GM06990 (cell line): ENCODE results near the gene ZCCHC17.
"Not testable (repeated sequence)": the region's sequence is repeated elsewhere in the genome, so short reads cannot be mapped to it uniquely, and the experiment has no call there.

Experiments
- DNase-seq: peaks from one replicate; pipeline ENCODE4 v3.0.0-alpha.2; 2011; ENCODE audit not compliant: insufficient read length; ENCODE audit errors: extremely low read depth
- H3K27me3 ChIP-seq: replicated peaks from 2 replicates; pipeline ENCODE4 v1.6.0; 2011; ENCODE audit warnings: low read length; ENCODE audit not compliant: control insufficient read depth, insufficient read depth
- H3K36me3 ChIP-seq: 2 replicates; pipeline ENCODE4 v1.5.1; 2011; ENCODE audit warnings: low read length; ENCODE audit not compliant: control insufficient read depth, insufficient read depth
- H3K4me3 ChIP-seq: replicated peaks from 2 replicates; pipeline ENCODE4 v1.5.1; 2011; ENCODE audit warnings: low read depth, mild to moderate bottlenecking, control low read depth, low read length
- TF ChIP-seq, protein P1 (sequence below): IDR thresholded peaks from 2 replicates; pipeline ENCODE4 v1.5.1; 2011; ENCODE audit warnings: low read length, control low read depth, mild to moderate bottlenecking, inconsistent platforms; ENCODE audit not compliant: insufficient read depth, poor library complexity, severe bottlenecking

Gene ZCCHC17

DNA sequence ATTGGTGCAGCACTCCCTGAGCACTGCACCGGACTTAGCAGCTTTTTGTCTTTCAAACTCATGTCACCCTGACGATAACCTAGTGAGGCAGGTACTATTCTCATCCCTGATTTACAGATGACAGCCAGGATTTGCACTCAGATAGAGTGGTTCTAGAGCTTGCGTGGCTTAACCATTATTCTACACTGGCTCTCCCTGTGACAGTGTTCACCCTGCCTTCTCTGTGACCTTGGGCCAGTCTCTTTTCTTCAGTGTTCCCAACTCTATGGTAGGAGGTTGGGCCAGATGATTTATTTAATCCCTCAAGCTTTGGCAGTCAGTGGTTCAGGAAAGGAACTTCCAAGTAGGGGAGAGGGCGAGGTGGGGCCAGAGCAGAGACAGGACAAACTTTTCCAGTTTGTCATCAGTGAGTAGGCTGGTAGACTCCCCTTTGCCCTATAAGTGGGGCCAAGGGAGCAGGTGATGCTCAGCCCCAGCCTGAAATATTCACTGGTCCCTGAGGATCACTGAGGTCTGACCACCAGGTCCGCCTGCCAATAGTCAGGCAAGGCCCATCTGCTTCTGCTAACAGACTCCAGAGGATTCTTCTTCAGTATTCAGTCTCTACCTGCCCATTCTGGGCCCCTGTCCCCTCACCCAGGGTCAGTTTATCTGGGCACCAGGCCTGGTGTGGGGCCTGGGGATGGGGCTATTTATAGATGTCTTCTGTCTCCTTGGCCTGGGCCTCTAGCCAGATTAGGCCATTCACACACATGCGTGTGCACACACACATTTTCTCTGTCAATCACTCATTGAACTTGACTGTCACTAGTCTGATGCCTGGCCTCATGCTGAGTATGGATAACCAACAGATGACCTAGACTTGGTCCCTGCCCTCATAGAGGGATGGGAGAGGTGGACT is 84.8 kb downstream of the ZCCHC17 start:
- DNase-seq = no peak
- H3K27me3 ChIP-seq = no peaks in the 10 kb centered on the region; the same call in 1 of the 2 replicates
- TF ChIP-seq, protein P1, sequence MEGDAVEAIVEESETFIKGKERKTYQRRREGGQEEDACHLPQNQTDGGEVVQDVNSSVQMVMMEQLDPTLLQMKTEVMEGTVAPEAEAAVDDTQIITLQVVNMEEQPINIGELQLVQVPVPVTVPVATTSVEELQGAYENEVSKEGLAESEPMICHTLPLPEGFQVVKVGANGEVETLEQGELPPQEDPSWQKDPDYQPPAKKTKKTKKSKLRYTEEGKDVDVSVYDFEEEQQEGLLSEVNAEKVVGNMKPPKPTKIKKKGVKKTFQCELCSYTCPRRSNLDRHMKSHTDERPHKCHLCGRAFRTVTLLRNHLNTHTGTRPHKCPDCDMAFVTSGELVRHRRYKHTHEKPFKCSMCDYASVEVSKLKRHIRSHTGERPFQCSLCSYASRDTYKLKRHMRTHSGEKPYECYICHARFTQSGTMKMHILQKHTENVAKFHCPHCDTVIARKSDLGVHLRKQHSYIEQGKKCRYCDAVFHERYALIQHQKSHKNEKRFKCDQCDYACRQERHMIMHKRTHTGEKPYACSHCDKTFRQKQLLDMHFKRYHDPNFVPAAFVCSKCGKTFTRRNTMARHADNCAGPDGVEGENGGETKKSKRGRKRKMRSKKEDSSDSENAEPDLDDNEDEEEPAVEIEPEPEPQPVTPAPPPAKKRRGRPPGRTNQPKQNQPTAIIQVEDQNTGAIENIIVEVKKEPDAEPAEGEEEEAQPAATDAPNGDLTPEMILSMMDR = no peak
- H3K4me3 ChIP-seq = no peak overlapping the region
- H3K36me3 ChIP-seq = no peaks in the 10 kb centered on the region

DNA sequence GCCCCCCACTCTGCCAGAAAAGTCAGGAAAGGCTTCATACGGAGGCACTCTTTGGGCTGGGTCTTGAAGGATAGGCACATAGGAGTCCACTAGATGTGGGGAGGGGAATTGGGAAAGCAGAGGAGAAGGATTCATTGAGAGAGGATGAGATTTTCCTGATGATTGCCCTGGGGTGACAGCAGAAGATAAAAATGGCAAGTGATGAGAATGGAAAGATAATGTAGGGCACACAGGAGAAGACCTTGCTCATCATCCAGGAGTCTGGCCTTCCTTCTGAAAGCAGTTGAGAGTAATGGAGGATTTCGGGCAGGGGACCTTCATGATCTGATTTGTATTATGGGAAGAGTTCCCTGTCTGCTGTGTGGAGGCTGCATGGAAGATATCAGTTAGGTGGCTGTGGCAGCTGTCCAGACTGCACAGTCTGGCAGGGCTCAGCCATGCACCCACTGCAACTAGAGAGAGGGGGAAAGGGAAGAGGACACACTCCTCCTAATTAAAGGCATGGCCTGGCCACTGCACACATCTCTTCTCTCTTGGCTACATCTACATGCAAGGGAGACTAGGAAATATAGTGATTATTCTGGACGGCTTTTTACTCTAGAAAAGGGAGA is 85.7 kb downstream of the ZCCHC17 start:
- no peak for DNase-seq
- TF ChIP-seq, protein P1 = no peak
- Histone ChIP-seq H3K27me3 (no peaks in the 10 kb centered on the region; the same call in 1 of the 2 replicates), H3K36me3 (no peaks in the 10 kb centered on the region), H3K4me3 (no peak overlapping the region)

DNA sequence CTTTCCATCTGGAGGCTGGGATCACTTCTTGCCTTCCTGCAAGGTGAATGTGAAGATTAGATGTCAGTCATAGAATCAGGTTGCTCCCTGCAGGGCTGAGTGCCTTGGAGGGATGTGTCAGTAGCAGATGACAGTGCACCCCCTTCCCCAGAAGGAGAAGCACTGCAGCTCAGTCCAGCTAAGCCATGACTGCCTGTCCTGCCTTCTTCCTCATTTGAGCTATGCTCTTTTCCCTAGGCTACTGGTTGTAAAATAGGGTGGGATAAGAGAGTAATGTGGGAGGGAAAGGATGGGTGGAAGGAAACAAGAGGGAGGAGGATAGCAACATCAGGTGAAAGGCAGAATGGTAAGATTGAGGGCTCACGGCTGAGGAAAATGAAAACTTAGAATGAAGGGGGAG is 87.1 kb downstream of the ZCCHC17 start:
- no peaks in the 10 kb centered on the region; the same call in 1 of the 2 replicates for H3K27me3 ChIP-seq
- H3K4me3 ChIP-seq = no peak overlapping the region
- no peaks in the 10 kb centered on the region for H3K36me3 ChIP-seq
- DNase-seq = no peak
- TF ChIP-seq, protein P1 = no peak

DNA sequence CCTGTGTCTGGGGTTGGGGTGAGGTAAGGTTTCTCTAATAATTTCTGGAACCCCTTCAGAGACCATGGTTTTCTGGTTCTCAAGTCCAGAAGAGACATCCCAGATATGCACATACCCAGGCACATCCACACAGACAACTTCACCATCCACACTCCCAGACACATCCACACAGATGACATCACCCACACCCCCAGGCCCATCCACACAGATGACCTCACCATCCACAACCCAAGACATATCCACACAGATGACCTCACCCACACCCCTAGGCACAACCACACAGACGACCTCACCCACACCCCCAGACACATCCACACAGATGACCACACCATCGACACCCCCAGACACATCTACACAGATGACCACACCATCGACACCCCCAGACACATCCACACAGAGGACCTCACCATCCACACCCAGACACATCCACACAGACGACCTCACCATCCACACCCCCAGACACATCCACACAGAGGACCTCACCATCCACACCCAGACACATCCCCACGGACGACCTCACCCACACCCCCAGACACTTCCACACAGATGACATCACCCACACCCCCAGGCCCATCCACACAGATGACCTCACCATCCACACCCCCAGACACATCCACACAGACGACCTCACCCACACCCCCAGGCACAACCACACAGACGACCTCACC is 89.9 kb downstream of the ZCCHC17 start:
- H3K36me3 ChIP-seq, DNase-seq, H3K27me3 ChIP-seq, H3K4me3 ChIP-seq: not testable (repeated sequence)

DNA sequence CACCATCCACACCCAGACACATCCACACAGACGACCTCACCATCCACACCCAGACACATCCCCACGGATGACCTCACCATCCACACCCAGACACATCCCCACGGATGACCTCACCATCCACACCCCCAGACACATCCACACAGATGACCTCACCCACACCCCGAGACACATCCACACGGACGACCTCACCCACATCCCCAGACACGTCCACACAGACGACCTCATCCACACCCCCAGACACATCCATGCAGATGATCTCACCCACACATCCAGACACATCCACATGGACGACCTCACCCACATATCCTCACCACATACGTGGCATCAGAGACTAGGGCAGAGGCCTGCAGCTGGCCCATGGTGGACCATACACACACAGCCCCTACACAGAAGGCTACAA is 90.8 kb downstream of the ZCCHC17 start:
- no peak for DNase-seq
- no peaks in the 10 kb centered on the region for H3K36me3 ChIP-seq
- no peaks in the 10 kb centered on the region; the same call in 1 of the 2 replicates for H3K27me3 ChIP-seq
- TF ChIP-seq, protein P1 = no peak
- H3K4me3 ChIP-seq = no peak overlapping the region

DNA sequence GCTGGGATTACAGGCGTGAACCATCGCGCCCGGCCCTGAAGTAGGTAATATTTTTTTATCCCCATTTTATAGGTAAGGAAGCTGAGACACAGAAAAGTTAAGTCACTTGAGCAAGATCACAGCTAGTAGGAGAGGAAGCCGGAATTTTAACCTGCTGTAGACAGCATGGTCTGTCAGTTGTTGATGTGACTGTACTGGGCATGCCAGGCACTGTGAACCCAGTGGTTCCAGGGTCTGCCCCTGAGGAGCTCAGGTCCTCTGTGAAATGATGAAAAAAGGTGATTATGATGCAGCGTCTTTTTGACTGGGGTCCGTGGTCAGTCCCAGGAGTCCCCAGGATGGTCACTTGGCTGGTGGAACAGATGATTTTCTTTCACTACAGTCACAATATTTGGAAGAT is 92.8 kb downstream of the ZCCHC17 start:
- Histone ChIP-seq H3K4me3 (no peak overlapping the region), H3K27me3 (no peaks in the 10 kb centered on the region), H3K36me3 (no peaks in the 10 kb centered on the region)
- TF ChIP-seq, protein P1 = no peak
- DNase-seq = no peak
